A673 (cell line): ENCODE measurements around the gene MT1G. TPM values are rescaled to one million over a fixed set of nuclear protein-coding genes. Genes with fewer than 3 reads are reported as not detected.

Experiments used
- BruUV-seq: library from RNA; stranded (reverse); fragments of 400-500 nt; replicated peaks from 2 replicates; lab custom pipeline; 2021; lab: Mats Ljungman, UMichigan
- CTCF ChIA-PET: fragments of 300-600 bp; sonication (Branson Sonifier 250); formaldehyde crosslinking; loops from one replicate; lab custom pipeline; 2022; ENCODE audit warnings: antibody characterized with exemption; lab: Charles Lee
- POLR2A ChIA-PET: fragments of 300-600 bp; sonication (Branson Sonifier 250); formaldehyde crosslinking; loops from one replicate; lab custom pipeline; 2022; ENCODE audit warnings: antibody characterized with exemption; ENCODE audit not compliant: low non-redundant PET; lab: Charles Lee
- DNase-seq: peaks from one replicate; pipeline ENCODE4 v3.0.0-alpha.2; 2015; ENCODE audit warnings: low spot score
- H3K27ac ChIP-seq: fragments of 200-600 bp; sonication (generic); 2 replicates; pipeline ENCODE4 v1.5.1; 2016; ENCODE audit warnings: mixed run types, low read depth, mild to moderate bottlenecking, mixed read lengths, antibody characterized with exemption, low read length; ENCODE audit not compliant: poor library complexity, severe bottlenecking
- H3K27me3 ChIP-seq: fragments of 200-600 bp; sonication (generic); replicated peaks from 2 replicates; pipeline ENCODE4 v1.6.1; 2017; ENCODE audit warnings: mixed run types, low read depth, mild to moderate bottlenecking, mixed read lengths, antibody characterized with exemption, low read length; ENCODE audit not compliant: insufficient read depth, poor library complexity
- H3K36me3 ChIP-seq: fragments of 200-600 bp; sonication (generic); 2 replicates; pipeline ENCODE4 v1.6.1; 2016; ENCODE audit warnings: mixed run types, mild to moderate bottlenecking, mixed read lengths, antibody characterized with exemption, low read length; ENCODE audit not compliant: insufficient read depth, poor library complexity, severe bottlenecking
- H3K4me1 ChIP-seq: fragments of 200-600 bp; sonication (generic); 2 replicates; pipeline ENCODE4 v1.6.1; 2017; ENCODE audit warnings: mixed run types, mild to moderate bottlenecking, mixed read lengths, antibody characterized with exemption, low read length; ENCODE audit not compliant: insufficient read depth, poor library complexity, severe bottlenecking
- H3K4me3 ChIP-seq: fragments of 200-600 bp; sonication (generic); 2 replicates; pipeline ENCODE4 v1.5.1; 2016; ENCODE audit warnings: low read depth, mixed run types, mild to moderate bottlenecking, mixed read lengths, low read length; ENCODE audit not compliant: poor library complexity, severe bottlenecking
- H3K9me3 ChIP-seq: fragments of 200-600 bp; sonication (generic); 2 replicates; pipeline ENCODE4 v1.6.1; 2016; ENCODE audit warnings: mixed run types, low read depth, mild to moderate bottlenecking, mixed read lengths, antibody characterized with exemption, low read length; ENCODE audit not compliant: poor library complexity, severe bottlenecking
- CTCF ChIP-seq: fragments of 300-800, 200-600 bp; sonication (generic); conservative IDR thresholded peaks from 2 replicates; pipeline ENCODE4 v1.5.1; 2017; ENCODE audit warnings: low read depth, mild to moderate bottlenecking, antibody characterized with exemption, low read length, moderate library complexity, mixed read lengths
- EZH2 ChIP-seq: fragments of 200-600 bp; sonication (generic); IDR thresholded peaks from 2 replicates; pipeline ENCODE4 v1.6.1; 2017; ENCODE audit warnings: borderline replicate concordance, low read depth, mild to moderate bottlenecking, mixed read lengths, antibody characterized with exemption, low read length; ENCODE audit not compliant: poor library complexity, severe bottlenecking
- intact Hi-C: fragments of 100-400 bp; cut with micrococcal nuclease; formaldehyde crosslinking; loops from one replicate; pipeline ENCODE4 v1.10.0; 2022; ENCODE audit not compliant: unreplicated experiment
- total RNA-seq: library from RNA; stranded (reverse); gene quantifications from 2 replicates; pipeline ENCODE4 v1.2.3, GENCODE V29; 2021

MT1G gene
- total RNA-seq, 1 experiment from 2014 or later, result 48.8 TPM

DNA sequence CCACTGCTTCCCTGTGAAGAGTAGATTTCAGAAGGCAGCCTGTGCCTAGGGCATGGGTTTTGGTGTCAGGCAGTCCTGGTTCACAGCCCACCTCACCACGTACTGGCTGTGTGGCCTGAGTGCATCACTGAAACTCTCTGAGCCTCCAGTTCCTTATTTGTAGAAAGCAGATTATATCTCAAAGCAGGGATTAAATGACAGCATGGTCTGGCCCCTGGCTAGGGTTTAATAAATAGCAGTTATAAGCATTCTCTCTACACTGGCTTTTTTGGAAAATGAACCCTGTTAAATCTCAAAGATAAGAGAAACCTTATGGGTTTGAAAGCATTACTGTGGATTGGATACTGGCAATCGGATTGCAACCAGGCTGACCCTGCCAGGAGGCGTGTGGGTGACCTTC is 38.3 kb downstream of the MT1G start:
- H3K9me3 ChIP-seq, result no peaks in the 10 kb centered on the region
- ChIA-PET POLR2A (no interaction called here), CTCF (no interaction called here)

DNA sequence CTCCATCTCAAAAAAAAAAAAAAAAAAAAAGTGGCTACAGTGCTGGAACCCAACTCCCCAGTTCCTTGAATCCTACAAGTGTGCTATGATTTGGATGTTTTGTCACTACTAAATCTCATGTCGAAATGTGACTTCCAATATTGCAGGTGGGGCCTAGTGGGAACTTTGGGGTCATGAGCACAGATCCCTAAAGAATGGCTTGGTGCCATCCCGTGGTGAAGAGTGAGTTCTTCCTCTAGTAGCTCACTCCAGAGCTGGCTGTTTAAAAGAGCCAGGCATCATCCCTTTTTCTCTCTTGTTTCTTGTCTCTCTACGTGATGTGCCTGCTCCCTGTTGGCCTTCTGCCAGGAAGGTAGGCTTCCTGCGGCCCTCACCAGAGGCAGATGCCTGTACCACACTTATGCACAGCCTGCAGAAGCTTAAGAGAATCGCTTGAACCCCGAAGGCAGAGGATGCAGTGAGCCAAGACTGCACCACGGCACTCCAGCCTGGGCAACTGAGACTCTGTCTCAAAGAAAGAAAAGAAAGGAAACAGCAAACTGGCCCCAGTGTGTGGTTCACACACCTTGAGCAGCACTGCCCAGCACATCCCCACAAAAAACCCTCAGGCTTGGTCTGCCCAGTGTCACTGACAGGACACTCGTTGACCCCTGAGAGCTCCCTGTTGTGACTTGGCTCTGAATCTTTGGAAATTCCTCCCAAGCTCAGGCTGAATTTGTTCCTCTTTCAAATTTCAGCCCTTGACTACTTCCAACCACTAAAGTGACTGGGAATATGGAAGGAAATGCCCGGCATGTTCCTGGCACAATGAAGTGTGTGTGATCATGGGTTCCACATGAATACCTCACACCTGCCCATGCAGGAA is 39.1 kb downstream of the MT1G start:
- no peak overlapping the region for H3K27ac ChIP-seq
- BruUV-seq, result no TSS peak
- ChIA-PET POLR2A (no interaction called here), CTCF (no interaction called here)
- peaks cover 6% of the 10 kb centered on the region for H3K4me1 ChIP-seq
- H3K4me3 ChIP-seq, result no peak overlapping the region
- TF ChIP-seq EZH2, result no peak
- peaks cover 23% of the 10 kb centered on the region for H3K27me3 ChIP-seq
- H3K9me3 ChIP-seq, result no peaks in the 10 kb centered on the region
- no peaks in the 10 kb centered on the region for H3K36me3 ChIP-seq
- no peak for DNase-seq
- intact Hi-C loops, result no loop called here

More for the DNA sequence above, 38.3 kb downstream of the MT1G start:
- H3K36me3 ChIP-seq, result no peaks in the 10 kb centered on the region
- H3K27ac ChIP-seq, result no peak overlapping the region
- TF ChIP-seq CTCF (no peak), EZH2 (no peak)
- BruUV-seq, result no TSS peak
- no peak for DNase-seq
- H3K4me3 ChIP-seq, result no peak overlapping the region
- intact Hi-C loops, result no loop called here
- peaks cover 31% of the 10 kb centered on the region for H3K27me3 ChIP-seq
- peaks cover 6% of the 10 kb centered on the region for H3K4me1 ChIP-seq

- BruUV-seq, result no TSS peak
- Histone ChIP-seq H3K27ac (no peak overlapping the region), H3K36me3 (no peaks in the 10 kb centered on the region), H3K27me3 (peaks cover 7% of the 10 kb centered on the region), H3K4me3 (no peak overlapping the region), H3K4me1 (peaks cover 6% of the 10 kb centered on the region), H3K9me3 (no peaks in the 10 kb centered on the region)
- ChIA-PET CTCF (no interaction called here), POLR2A (no interaction called here)
- intact Hi-C loops, result no loop called here
- DNase-seq, result no peak
- TF ChIP-seq EZH2 (no peak), CTCF (no peak)
Measured at GRCh38 chr16:56626685-56627084, 41.2 kb downstream of the MT1G start.
